MCF 10A (cell line): ENCODE data around the gene ALKBH3. TPM values are rescaled to one million over a fixed set of nuclear protein-coding genes. Genes with fewer than 3 reads are reported as not detected.
A peak's percentile ranks its signal among the peaks of the same experiment; 100 is the strongest.

Source experiments
- BruUV-seq: library from RNA; stranded (reverse); fragments of 400-500 nt; replicated peaks from 2 replicates; lab custom pipeline; 2021; lab: Mats Ljungman, UMichigan
- CTCF ChIA-PET: fragments of 300-600 bp; sonication (Branson Sonifier 250); formaldehyde crosslinking; extraction: SDS; loops from one replicate; lab custom pipeline; 2021; ENCODE audit warnings: antibody characterized with exemption, inconsistent platforms; lab: Yijun Ruan, JAX
- POLR2A ChIA-PET: fragments of 300-600, 350-650 bp; sonication (Branson Sonifier 250); formaldehyde crosslinking; extraction: SDS; loops from one replicate; lab custom pipeline; 2020; ENCODE audit warnings: antibody characterized with exemption, inconsistent platforms; lab: Yijun Ruan, JAX
- DNase-seq: peaks from one replicate; pipeline ENCODE4 v3.0.0-alpha.2; 2018; ENCODE audit not compliant: unreplicated experiment
- H3K27ac Mint-ChIP-seq: one replicate; pipeline ENCODE4 v1.8.0; 2022; ENCODE audit warnings: mild to moderate bottlenecking, low read depth, mixed read lengths; ENCODE audit not compliant: unreplicated experiment
- H3K27me3 Mint-ChIP-seq: one replicate; pipeline ENCODE4 v1.8.0; 2022; ENCODE audit warnings: mixed read lengths; ENCODE audit not compliant: insufficient read depth, unreplicated experiment
- H3K36me3 Mint-ChIP-seq: one replicate; pipeline ENCODE4 v1.8.0; 2022; ENCODE audit warnings: mild to moderate bottlenecking, moderate library complexity, mixed read lengths; ENCODE audit not compliant: insufficient read depth, unreplicated experiment
- H3K4me1 Mint-ChIP-seq: one replicate; pipeline ENCODE4 v1.8.0; 2022; ENCODE audit warnings: mixed read lengths; ENCODE audit not compliant: insufficient read depth, unreplicated experiment
- H3K4me3 Mint-ChIP-seq: one replicate; pipeline ENCODE4 v1.8.0; 2022; ENCODE audit warnings: mild to moderate bottlenecking, moderate library complexity, mixed read lengths; ENCODE audit not compliant: unreplicated experiment
- H3K9me3 Mint-ChIP-seq: one replicate; pipeline ENCODE4 v1.8.0; 2022; ENCODE audit warnings: mixed read lengths; ENCODE audit not compliant: unreplicated experiment
- CTCF ChIP-seq: fragments of 200-600 bp; IDR thresholded peaks from one replicate; pipeline ENCODE4 v1.8.0; 2022; ENCODE audit warnings: antibody characterized with exemption, mild to moderate bottlenecking; ENCODE audit not compliant: unreplicated experiment
- intact Hi-C: fragments of 100-400 bp; cut with micrococcal nuclease; formaldehyde crosslinking; loops from 2 replicates; pipeline ENCODE4 v1.14.1; 2022
- total RNA-seq: library from RNA; stranded (reverse); gene quantifications from 2 replicates; pipeline ENCODE4 v1.2.3, GENCODE V29; 2022

Gene ALKBH3
- total RNA-seq, 1 experiment from 2014 or later = 76.2 TPM

GRCh38 chr11:43969543-43969942 lies 88.9 kb downstream of the ALKBH3 start:
- Mint-ChIP-seq H3K4me3 (no peak overlapping the region), H3K4me1 (no peaks in the 10 kb centered on the region), H3K9me3 (peaks cover 4% of the 10 kb centered on the region), H3K27ac (no peak overlapping the region), H3K36me3 (no peaks in the 10 kb centered on the region), H3K27me3 (no peaks in the 10 kb centered on the region)
- DNase-seq = peak; percentile 26
- BruUV-seq = no TSS peak
- ChIA-PET CTCF (interaction anchor here (0.6 to 0.7 kb wide), 2 partner anchors 14 to 656 kb away, joined by 3 to 4 read pairs; no protein-coding TSS in a partner anchor), POLR2A (interaction anchor here (1.5 kb wide), 1 partner anchor 12 kb away, joined by 3 read pairs; no protein-coding TSS in a partner anchor)
- no peak for TF ChIP-seq CTCF
- intact Hi-C loops = no loop called here

Other genes with a start within 250 kb of the ALKBH3 start
- 110 and 117 TPM in 2 replicates for gene HSD17B12, start 200.1 kb upstream of the ALKBH3 start, total RNA-seq
- not detected in 2 replicates for gene C11orf96, start 61.8 kb downstream of the ALKBH3 start, total RNA-seq
- not detected in 2 replicates for gene ACCSL, start 167.2 kb downstream of the ALKBH3 start, total RNA-seq
- gene ACCS, start 185.4 kb downstream of the ALKBH3 start, total RNA-seq = 7.9 and 12.0 TPM in 2 replicates
- 73.1 and 82.7 TPM in 2 replicates for gene EXT2, start 214.8 kb downstream of the ALKBH3 start, total RNA-seq